HEK293 (cell line): ENCODE data around the gene EVA1C.

Experiments
- CTCF ChIA-PET: fragments of 350-600 bp; formaldehyde crosslinking; extraction: SDS; loops from one replicate; lab custom pipeline; 2021; ENCODE audit warnings: antibody characterized with exemption; lab: Yijun Ruan, JAX
- POLR2A ChIA-PET: fragments of 300-600 bp; formaldehyde crosslinking; extraction: SDS; loops from one replicate; lab custom pipeline; 2020; ENCODE audit warnings: antibody characterized with exemption, inconsistent platforms; lab: Yijun Ruan, JAX
- H3K27ac ChIP-seq: fragments of 200-500 bp; sonication (Bioruptor generic); 2 replicates; pipeline ENCODE4 v1.5.1; 2014; ENCODE audit warnings: low read depth, low read length, control low read depth, inconsistent platforms; ENCODE audit errors: extremely low read depth
- H3K36me3 ChIP-seq, 2 experiments: fragments of 200-500 bp in 1 of 2; sonication (Bioruptor generic) in 1 of 2; 1 replicate in 1 of 2; 2 replicates in 1 of 2; pipeline ENCODE4 v1.5.1; 2014 to 2017; ENCODE audit warnings: inconsistent platforms in 2 of 2, low read length in 2 of 2; ENCODE audit not compliant: control insufficient read depth in 2 of 2, insufficient read depth in 1 of 2
- H3K4me1 ChIP-seq: fragments of 200-500 bp; sonication (Bioruptor generic); 2 replicates; pipeline ENCODE4 v1.5.1; 2014; ENCODE audit warnings: mild to moderate bottlenecking, low read length, inconsistent platforms; ENCODE audit not compliant: control insufficient read depth, insufficient read depth
- H3K4me3 ChIP-seq: 2 replicates; pipeline ENCODE4 v1.5.1; 2011; ENCODE audit warnings: low read depth, mild to moderate bottlenecking, control low read depth, low read length, moderate library complexity
- H3K9me3 ChIP-seq: fragments of 200-500 bp; sonication (Bioruptor generic); 2 replicates; pipeline ENCODE4 v1.5.1; 2014; ENCODE audit warnings: low read depth, low read length, inconsistent platforms; ENCODE audit not compliant: control insufficient read depth, insufficient read depth
- BCL11A ChIP-seq: fragments of 450-650 bp; formaldehyde crosslinking; IDR thresholded peaks from 2 replicates; pipeline ENCODE4 v1.5.1; 2016; ENCODE audit warnings: low read depth, missing biosample characterization, missing genetic modification characterization
- CTCF ChIP-seq: fragments of 450-650 bp; formaldehyde crosslinking; IDR thresholded peaks from 2 replicates; pipeline ENCODE4 v1.5.1; 2016; ENCODE audit warnings: missing biosample characterization, missing genetic modification characterization
- EGR2 ChIP-seq: fragments of 450-650 bp; formaldehyde crosslinking; IDR thresholded peaks from 2 replicates; pipeline ENCODE4 v1.5.1; 2016; ENCODE audit warnings: low read depth, missing biosample characterization, missing genetic modification characterization
- GLIS1 ChIP-seq: fragments of 450-650 bp; formaldehyde crosslinking; IDR thresholded peaks from 2 replicates; pipeline ENCODE4 v1.5.1; 2016; ENCODE audit warnings: missing biosample characterization, missing genetic modification characterization
- KLF7 ChIP-seq: fragments of 450-650 bp; formaldehyde crosslinking; IDR thresholded peaks from 2 replicates; pipeline ENCODE4 v1.5.1; 2016; ENCODE audit warnings: missing biosample characterization, missing genetic modification characterization, borderline replicate concordance
- SALL2 ChIP-seq: fragments of 450-650 bp; formaldehyde crosslinking; IDR thresholded peaks from 2 replicates; pipeline ENCODE4 v1.5.0; 2017; ENCODE audit warnings: missing biosample characterization, mild to moderate bottlenecking, missing genetic modification characterization, borderline replicate concordance
- ZFHX2 ChIP-seq: fragments of 450-650 bp; formaldehyde crosslinking; conservative IDR thresholded peaks from 2 replicates; pipeline ENCODE4 v1.5.1; 2016; ENCODE audit warnings: missing biosample characterization, missing genetic modification characterization
- ZFP3 ChIP-seq: fragments of 450-650 bp; formaldehyde crosslinking; IDR thresholded peaks from 2 replicates; pipeline ENCODE4 v1.5.1; 2016; ENCODE audit warnings: low read depth, missing biosample characterization, missing genetic modification characterization
- ZNF132 ChIP-seq: fragments of 450-650 bp; formaldehyde crosslinking; IDR thresholded peaks from 2 replicates; pipeline ENCODE4 v1.5.1; 2017; ENCODE audit warnings: missing biosample characterization, missing genetic modification characterization, borderline replicate concordance
- ZNF148 ChIP-seq: fragments of 450-650 bp; formaldehyde crosslinking; IDR thresholded peaks from 2 replicates; pipeline ENCODE4 v1.5.0; 2017; ENCODE audit warnings: missing biosample characterization, missing genetic modification characterization, borderline replicate concordance
- ZNF175 ChIP-seq: fragments of 450-650 bp; formaldehyde crosslinking; IDR thresholded peaks from 2 replicates; pipeline ENCODE4 v1.5.1; 2016; ENCODE audit warnings: missing biosample characterization, missing genetic modification characterization
- ZNF23 ChIP-seq: fragments of 450-650 bp; formaldehyde crosslinking; IDR thresholded peaks from 2 replicates; pipeline ENCODE4 v1.5.1; 2016; ENCODE audit warnings: missing biosample characterization, missing genetic modification characterization, borderline replicate concordance
- ZNF292 ChIP-seq: fragments of 450-650 bp; formaldehyde crosslinking; IDR thresholded peaks from 2 replicates; pipeline ENCODE4 v1.5.1; 2016; ENCODE audit warnings: low read depth, missing biosample characterization, missing genetic modification characterization, borderline replicate concordance
- ZNF391 ChIP-seq: fragments of 450-650 bp; formaldehyde crosslinking; IDR thresholded peaks from 2 replicates; pipeline ENCODE4 v1.5.1; 2016; ENCODE audit warnings: low read depth, missing biosample characterization, missing genetic modification characterization, borderline replicate concordance
- ZNF426 ChIP-seq: fragments of 450-650 bp; formaldehyde crosslinking; IDR thresholded peaks from 2 replicates; pipeline ENCODE4 v1.5.1; 2017; ENCODE audit warnings: missing biosample characterization, missing genetic modification characterization, mild to moderate bottlenecking, inconsistent platforms, moderate library complexity
- ZNF510 ChIP-seq: fragments of 450-650 bp; formaldehyde crosslinking; IDR thresholded peaks from 2 replicates; pipeline ENCODE4 v1.5.1; 2018; ENCODE audit warnings: mild to moderate bottlenecking, missing genetic modification characterization, missing biosample characterization; ENCODE audit not compliant: insufficient replicate concordance
- ZNF513 ChIP-seq: fragments of 450-650 bp; IDR thresholded peaks from 2 replicates; pipeline ENCODE4 v1.5.1; 2018; ENCODE audit warnings: missing biosample characterization, missing genetic modification characterization
- ZNF514 ChIP-seq: fragments of 450-650 bp; formaldehyde crosslinking; IDR thresholded peaks from 2 replicates; pipeline ENCODE4 v1.5.1; 2016; ENCODE audit warnings: missing biosample characterization, missing genetic modification characterization
- ZNF561 ChIP-seq: fragments of 450-650 bp; IDR thresholded peaks from 2 replicates; pipeline ENCODE4 v1.5.1; 2018; ENCODE audit warnings: missing biosample characterization, missing genetic modification characterization, borderline replicate concordance
- ZNF571 ChIP-seq: fragments of 450-650 bp; formaldehyde crosslinking; IDR thresholded peaks from 2 replicates; pipeline ENCODE4 v1.5.0; 2017; ENCODE audit warnings: missing biosample characterization, missing genetic modification characterization
- ZSCAN4 ChIP-seq: fragments of 450-650 bp; formaldehyde crosslinking; IDR thresholded peaks from 2 replicates; pipeline ENCODE4 v1.5.1; 2017; ENCODE audit warnings: missing biosample characterization, missing genetic modification characterization
- ZSCAN5A ChIP-seq: fragments of 450-650 bp; formaldehyde crosslinking; IDR thresholded peaks from 2 replicates; pipeline ENCODE4 v1.5.1; 2016; ENCODE audit warnings: missing biosample characterization, missing genetic modification characterization

Gene EVA1C

GRCh38 chr21:32457360-32457840 is 44.9 kb downstream of the EVA1C start (continued):
- TF ChIP-seq SALL2 (tag by site-specific recombination) (no peak), ZNF23 (tag by site-specific recombination) (no peak), ZNF292 (tag by site-specific recombination) (no peak), ZSCAN5A (tag by site-specific recombination) (no peak), CTCF (tag by site-specific recombination) (peak; percentile 42; the same call in 1 of the 2 replicates), ZNF571 (tag by site-specific recombination) (no peak), ZNF148 (tag by site-specific recombination) (no peak)

- no peak for TF ChIP-seq ZSCAN4 (tag by site-specific recombination)
- peak; percentile 48 for TF ChIP-seq ZFHX2 (tag by site-specific recombination)
- peak; percentile 58; the same call in 1 of the 2 replicates for TF ChIP-seq EGR2
- no peaks in the 10 kb centered on the region for H3K36me3 ChIP-seq
- H3K27ac ChIP-seq, result no peak overlapping the region
- H3K4me3 ChIP-seq, result no peak overlapping the region
- H3K4me1 ChIP-seq, result peaks cover 5% of the 10 kb centered on the region
- ChIA-PET POLR2A (no interaction called here), CTCF (interaction anchor here (0.6 to 1.0 kb wide), 3 partner anchors 49 to 152 kb away, joined by 3 read pairs; no protein-coding TSS in a partner anchor)
- H3K9me3 ChIP-seq, result no peaks in the 10 kb centered on the region
Observed at GRCh38 chr21:32457962-32458361, 45.5 kb downstream of the EVA1C start.

- no peak for TF ChIP-seq ZNF132 (tag by site-specific recombination)
- no peak for TF ChIP-seq BCL11A (tag by site-specific recombination)
- peak; percentile 38 for TF ChIP-seq EGR2
- TF ChIP-seq ZNF391 (tag by site-specific recombination), result no peak
- TF ChIP-seq ZFP3, result no peak
- no peak for TF ChIP-seq ZNF513 (tag by site-specific recombination)
- no peak for TF ChIP-seq ZNF426 (tag by site-specific recombination)
- TF ChIP-seq ZNF514 (tag by site-specific recombination), result no peak
- no peak for TF ChIP-seq ZNF561
- no peak for TF ChIP-seq ZNF510 (tag by site-specific recombination)
- no peak for TF ChIP-seq GLIS1 (tag by site-specific recombination)
- TF ChIP-seq ZNF175 (tag by site-specific recombination), result no peak
- 0 out of 2 replicates have a peak, but pooled peaks have one; percentile 14 for TF ChIP-seq ZFHX2 (tag by site-specific recombination)
- TF ChIP-seq KLF7 (tag by site-specific recombination), result no peak
- TF ChIP-seq, all 188 proteins: peak for 2
- POLR2A ChIA-PET, result no interaction called here
- Histone ChIP-seq H3K27ac (no peak overlapping the region), H3K36me3 (no peaks in the 10 kb centered on the region), H3K9me3 (no peaks in the 10 kb centered on the region), H3K4me3 (no peak overlapping the region), H3K4me1 (peaks cover 5% of the 10 kb centered on the region)
- CTCF ChIA-PET, result no interaction called here
Observed at GRCh38 chr21:32459972-32460371, 47.5 kb downstream of the EVA1C start.
